HepG2 (cell line): ENCODE data around the gene PATL2.

ENCODE experiments used
- EZH2 ChIP-seq: conservative IDR thresholded peaks from 2 replicates; pipeline ENCODE4 v1.6.1; 2012; ENCODE audit warnings: mild to moderate bottlenecking, low read depth, low read length, moderate library complexity
- HNF4A ChIP-seq: sonication (generic); formaldehyde crosslinking; IDR thresholded peaks from 2 replicates; pipeline ENCODE4 v1.4.0; 2020; ENCODE audit warnings: missing genetic modification reagents
- MED13 ChIP-seq: sonication (generic); formaldehyde crosslinking; IDR thresholded peaks from 2 replicates; pipeline ENCODE4 v1.5.0; 2020; ENCODE audit warnings: missing genetic modification reagents
- NFATC3 ChIP-seq: sonication (generic); formaldehyde crosslinking; IDR thresholded peaks from 2 replicates; pipeline ENCODE4 v1.5.1; 2020; ENCODE audit warnings: mild to moderate bottlenecking, missing genetic modification reagents
- PTBP1 ChIP-seq: fragments of 200-400 bp; formaldehyde crosslinking; IDR thresholded peaks from 2 replicates; pipeline ENCODE4 v1.6.1; 2018; ENCODE audit warnings: low read length, low read depth; ENCODE audit not compliant: poor library complexity, severe bottlenecking
- SIN3A ChIP-seq: IDR thresholded peaks from 2 replicates; pipeline ENCODE4 v1.6.1; 2011; ENCODE audit warnings: low read depth, mild to moderate bottlenecking, control low read depth, low read length, borderline replicate concordance
- TCF12 ChIP-seq, 2 experiments: fragments of 450-650 bp in 1 of 2; sonication (generic) in 1 of 2; formaldehyde crosslinking in 1 of 2; IDR thresholded peaks; 2 replicates each; pipeline versions ENCODE4 v1.6.1 to v1.8.0; 2017 to 2022; ENCODE audit warnings: antibody characterized with exemption in 1 of 2, mild to moderate bottlenecking in 1 of 2, missing genetic modification reagents in 1 of 2, moderate library complexity in 1 of 2
- ZBTB21 ChIP-seq: sonication (generic); formaldehyde crosslinking; IDR thresholded peaks from 2 replicates; pipeline ENCODE4 v1.4.0; 2020; ENCODE audit warnings: missing genetic modification reagents
- ZEB1 ChIP-seq: IDR thresholded peaks from 2 replicates; pipeline ENCODE4 v1.6.1; 2012; ENCODE audit warnings: mild to moderate bottlenecking, low read depth, inconsistent platforms; ENCODE audit not compliant: insufficient replicate concordance
- ZFX ChIP-seq: sonication (generic); formaldehyde crosslinking; IDR thresholded peaks from 2 replicates; pipeline ENCODE4 v1.4.0; 2020; ENCODE audit warnings: mild to moderate bottlenecking, low read depth, missing genetic modification reagents, moderate library complexity
- ZNF501 ChIP-seq: sonication (generic); formaldehyde crosslinking; IDR thresholded peaks from 2 replicates; pipeline ENCODE4 v1.5.1; 2020; ENCODE audit warnings: mild to moderate bottlenecking, moderate library complexity, missing genetic modification reagents
- TF ChIP-seq, protein P1 (sequence below): IDR thresholded peaks from 2 replicates; pipeline ENCODE4 v1.6.1; 2016; ENCODE audit warnings: missing compliant biosample characterization, missing genetic modification reagents, borderline replicate concordance
- TF ChIP-seq, protein P2 (sequence below): sonication (generic); formaldehyde crosslinking; IDR thresholded peaks from 2 replicates; pipeline ENCODE4 v1.4.0; 2020; ENCODE audit warnings: missing genetic modification reagents, mild to moderate bottlenecking, borderline replicate concordance
- TF ChIP-seq, protein P3 (sequence below): sonication (generic); formaldehyde crosslinking; IDR thresholded peaks from 2 replicates; pipeline ENCODE4 v1.4.0; 2020; ENCODE audit warnings: missing genetic modification reagents

DNA sequence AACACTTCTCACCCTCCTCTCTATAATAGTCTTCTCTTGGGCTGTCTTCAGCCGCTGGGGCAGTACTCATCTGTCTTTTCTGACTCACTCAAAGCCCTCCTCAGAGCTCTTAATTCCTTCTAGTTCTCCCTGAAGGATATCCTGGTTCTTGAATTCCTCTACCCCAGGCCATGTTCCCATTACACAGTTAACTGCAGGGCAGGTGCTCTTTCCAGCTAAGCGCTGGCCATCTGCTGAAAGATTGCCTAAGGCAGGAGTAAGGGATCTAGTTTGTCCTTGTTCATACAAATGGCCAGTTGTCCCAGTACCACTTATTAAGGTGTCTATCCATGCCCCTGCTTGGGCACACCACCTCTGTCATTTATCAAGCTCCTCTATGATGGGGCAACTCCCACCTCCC, 37.5 kb downstream of the PATL2 start:
- TF ChIP-seq MED13 (CRISPR knock-in tag) (no peak), EZH2 (no peak), TCF12 (IDR thresholded peaks at IDR 0.05) (no peak), TCF12 (CRISPR knock-in tag; IDR thresholded peaks at IDR 0.05) (no peak), SIN3A (no peak), PTBP1 (no peak), ZEB1 (no peak), HNF4A (no peak), ZNF501 (no peak), ZFX (no peak), ZBTB21 (no peak), NFATC3 (CRISPR knock-in tag) (no peak)
- TF ChIP-seq, protein P1, sequence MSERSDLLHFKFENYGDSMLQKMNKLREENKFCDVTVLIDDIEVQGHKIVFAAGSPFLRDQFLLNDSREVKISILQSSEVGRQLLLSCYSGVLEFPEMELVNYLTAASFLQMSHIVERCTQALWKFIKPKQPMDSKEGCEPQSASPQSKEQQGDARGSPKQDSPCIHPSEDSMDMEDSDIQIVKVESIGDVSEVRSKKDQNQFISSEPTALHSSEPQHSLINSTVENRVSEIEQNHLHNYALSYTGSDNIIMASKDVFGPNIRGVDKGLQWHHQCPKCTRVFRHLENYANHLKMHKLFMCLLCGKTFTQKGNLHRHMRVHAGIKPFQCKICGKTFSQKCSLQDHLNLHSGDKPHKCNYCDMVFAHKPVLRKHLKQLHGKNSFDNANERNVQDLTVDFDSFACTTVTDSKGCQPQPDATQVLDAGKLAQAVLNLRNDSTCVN = no peak
- TF ChIP-seq, protein P2, sequence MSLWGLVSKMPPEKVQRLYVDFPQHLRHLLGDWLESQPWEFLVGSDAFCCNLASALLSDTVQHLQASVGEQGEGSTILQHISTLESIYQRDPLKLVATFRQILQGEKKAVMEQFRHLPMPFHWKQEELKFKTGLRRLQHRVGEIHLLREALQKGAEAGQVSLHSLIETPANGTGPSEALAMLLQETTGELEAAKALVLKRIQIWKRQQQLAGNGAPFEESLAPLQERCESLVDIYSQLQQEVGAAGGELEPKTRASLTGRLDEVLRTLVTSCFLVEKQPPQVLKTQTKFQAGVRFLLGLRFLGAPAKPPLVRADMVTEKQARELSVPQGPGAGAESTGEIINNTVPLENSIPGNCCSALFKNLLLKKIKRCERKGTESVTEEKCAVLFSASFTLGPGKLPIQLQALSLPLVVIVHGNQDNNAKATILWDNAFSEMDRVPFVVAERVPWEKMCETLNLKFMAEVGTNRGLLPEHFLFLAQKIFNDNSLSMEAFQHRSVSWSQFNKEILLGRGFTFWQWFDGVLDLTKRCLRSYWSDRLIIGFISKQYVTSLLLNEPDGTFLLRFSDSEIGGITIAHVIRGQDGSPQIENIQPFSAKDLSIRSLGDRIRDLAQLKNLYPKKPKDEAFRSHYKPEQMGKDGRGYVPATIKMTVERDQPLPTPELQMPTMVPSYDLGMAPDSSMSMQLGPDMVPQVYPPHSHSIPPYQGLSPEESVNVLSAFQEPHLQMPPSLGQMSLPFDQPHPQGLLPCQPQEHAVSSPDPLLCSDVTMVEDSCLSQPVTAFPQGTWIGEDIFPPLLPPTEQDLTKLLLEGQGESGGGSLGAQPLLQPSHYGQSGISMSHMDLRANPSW (CRISPR knock-in tag) = no peak
- TF ChIP-seq, protein P3, sequence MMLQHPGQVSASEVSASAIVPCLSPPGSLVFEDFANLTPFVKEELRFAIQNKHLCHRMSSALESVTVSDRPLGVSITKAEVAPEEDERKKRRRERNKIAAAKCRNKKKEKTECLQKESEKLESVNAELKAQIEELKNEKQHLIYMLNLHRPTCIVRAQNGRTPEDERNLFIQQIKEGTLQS (CRISPR knock-in tag) = no peak
